HG02938 (cell line): ENCODE results near the gene SIGLECL1.

ENCODE experiments used
- ATAC-seq: cut with Tn5 transposase; IDR thresholded peaks from one replicate; pipeline ENCODE4 v1.9.1; 2021; ENCODE audit warnings: mild to moderate bottlenecking, moderate library complexity; ENCODE audit not compliant: unreplicated experiment

The SIGLECL1 gene

GRCh38 chr19:51295382-51296126, 44.7 kb downstream of the SIGLECL1 start:
- ATAC-seq: no peak

DNA sequence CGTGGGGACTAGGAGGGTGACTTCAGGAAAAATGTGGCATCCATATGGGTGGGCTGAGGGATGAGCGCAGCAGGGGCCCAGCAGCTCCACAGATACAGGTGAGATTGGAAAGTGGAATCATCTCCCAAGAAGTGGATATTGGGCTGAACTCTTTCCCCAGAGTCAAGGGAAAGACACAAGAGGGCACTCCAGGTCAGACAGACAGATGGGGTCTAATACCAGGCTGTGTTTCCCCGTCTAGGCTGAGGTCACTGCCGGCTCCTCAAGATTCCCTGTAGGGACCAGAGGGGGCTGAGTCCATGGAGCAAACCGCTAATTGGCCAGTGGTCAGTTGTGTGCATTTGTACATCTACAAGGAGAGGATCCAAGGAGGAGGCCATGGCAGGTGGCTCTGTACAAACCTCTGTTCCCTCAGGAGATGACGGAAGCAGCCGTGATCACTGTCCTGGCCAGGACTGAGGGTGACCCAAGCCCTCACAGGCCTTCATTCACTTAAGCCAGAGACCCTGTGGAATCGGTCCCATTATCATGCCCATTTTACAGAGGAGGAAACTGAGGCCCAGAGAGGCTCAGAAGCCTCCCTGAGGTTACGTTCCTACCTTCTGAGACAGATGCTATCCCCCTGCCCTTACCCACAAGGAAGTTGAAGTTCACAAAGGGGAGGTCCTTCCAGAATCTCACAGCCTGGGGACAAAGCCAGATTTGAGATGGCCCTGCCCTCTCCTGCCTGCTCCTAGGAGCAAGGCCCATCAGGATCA, 45.6 kb downstream of the SIGLECL1 start:
- no peak for ATAC-seq

- ATAC-seq: no peak
These were observed 46.5 kb downstream of the SIGLECL1 start for GRCh38 chr19:51297406-51297805.

GRCh38 chr19:51301266-51301665, 50.4 kb downstream of the SIGLECL1 start:
- no peak for ATAC-seq

DNA sequence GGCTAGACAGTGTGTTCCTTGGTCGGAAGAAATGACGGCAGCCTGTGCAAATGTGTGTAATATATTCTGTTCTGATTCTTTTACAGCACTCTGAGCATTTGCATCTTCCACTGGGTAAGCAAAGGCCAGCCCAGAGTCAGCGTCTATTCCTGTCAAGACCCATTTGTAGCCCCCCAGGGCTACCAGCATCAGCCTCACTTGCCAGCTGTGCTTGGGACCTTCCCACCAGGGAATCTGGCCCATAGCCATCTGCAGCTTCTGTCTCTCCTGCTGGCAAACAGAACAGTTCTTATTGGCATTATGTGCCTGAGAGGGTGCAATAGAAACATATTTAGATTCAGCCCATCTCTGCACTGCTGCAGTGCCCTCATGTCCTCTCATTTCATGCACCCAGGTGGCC, 54.6 kb downstream of the SIGLECL1 start:
- ATAC-seq: no peak

- ATAC-seq: no peak
These were observed 60.7 kb downstream of the SIGLECL1 start, which contains the start of gene IGLON5 for GRCh38 chr19:51311351-51312257. Gene IGLON5 (plus strand): TSS chr19:51311644. CDS start chr19:51311848, 204 bp downstream.

- no peak for ATAC-seq
These were observed 65.8 kb downstream of the SIGLECL1 start for GRCh38 chr19:51316688-51317087.

DNA sequence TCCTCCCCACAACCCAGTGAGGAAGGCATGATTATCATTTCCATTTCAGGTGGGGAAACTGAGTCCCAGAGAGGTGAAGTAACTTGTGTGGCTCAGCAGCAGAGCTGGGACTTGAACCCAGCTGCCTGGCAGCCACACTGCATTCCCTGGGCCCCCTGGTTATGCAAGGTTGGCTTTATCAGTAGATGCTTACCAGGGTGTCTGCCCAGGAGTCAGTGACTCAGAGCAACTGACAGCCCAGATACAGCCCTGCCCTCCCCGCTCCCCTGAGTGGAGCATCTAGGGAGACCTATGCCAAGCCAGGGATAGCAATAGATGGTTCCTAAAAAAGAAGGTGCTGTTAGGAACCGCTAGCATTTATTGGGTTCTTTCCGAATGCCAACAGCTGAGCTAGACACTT, 66.5 kb downstream of the SIGLECL1 start:
- ATAC-seq: no peak

DNA sequence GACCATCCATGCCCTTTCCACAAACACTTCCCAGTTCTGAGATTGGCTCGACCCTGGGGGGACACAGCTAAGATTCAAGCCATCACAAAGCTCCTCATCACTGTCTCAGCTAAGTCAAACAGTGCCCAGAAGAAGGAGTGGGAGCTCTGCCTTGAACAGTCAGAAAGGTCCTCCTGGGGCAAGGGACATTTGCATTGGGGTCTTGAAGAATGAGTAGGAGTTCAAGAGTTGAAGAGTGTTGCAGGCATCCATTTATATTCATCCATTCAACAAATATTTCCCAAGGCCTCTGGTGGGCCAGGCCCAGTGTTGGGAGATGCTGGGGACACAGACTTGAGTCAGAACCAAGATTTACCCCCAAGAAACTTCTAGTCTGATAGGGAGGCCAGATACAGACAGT, 67.1 kb downstream of the SIGLECL1 start:
- no peak for ATAC-seq
